ENCODE data around the gene GRPEL2.

Gene GRPEL2

DNA sequence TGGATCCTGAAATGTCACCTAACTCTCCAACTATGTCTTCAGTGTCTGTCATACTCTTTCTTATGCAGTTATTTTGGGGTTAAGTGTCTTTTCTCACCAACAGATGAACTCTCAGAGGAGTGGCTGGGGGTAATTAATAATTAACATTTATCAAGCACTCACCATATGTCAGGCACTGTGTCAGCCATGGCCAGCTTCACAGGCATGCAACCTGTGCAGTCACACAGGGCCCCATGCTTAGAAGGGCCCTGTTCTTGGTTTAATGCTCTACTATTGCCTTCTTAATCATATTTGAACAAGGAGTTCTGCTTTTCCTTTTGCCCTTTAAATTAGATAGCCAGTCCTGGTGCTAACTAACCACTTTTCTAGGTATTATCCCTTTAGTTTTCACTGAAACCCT, 3.4 kb upstream of the GRPEL2 start:
- peaks cover 7% of the 10 kb centered on the region for H3K4me1 ChIP-seq (ENCODE audit: insufficient read depth, low read length)
- H3K9ac ChIP-seq (ENCODE audit: low read length), result no peak overlapping the region
- no peak overlapping the region for H3K4me3 ChIP-seq (ENCODE audit: low read depth in 1 of 2, low read length in 2 of 2)
- H3K27ac ChIP-seq (ENCODE audit: low read depth, low read length), result no peak overlapping the region
- H3K27me3 ChIP-seq (ENCODE audit: control insufficient read depth in 1 of 2, insufficient read depth in 2 of 2, low read length in 2 of 2), result no peaks in the 10 kb centered on the region
- H3K36me3 ChIP-seq (ENCODE audit: insufficient read depth, low read length), result peaks cover 6% of the 10 kb centered on the region
- H3K9me3 ChIP-seq (ENCODE audit: low read length), result no peaks in the 10 kb centered on the region

DNA sequence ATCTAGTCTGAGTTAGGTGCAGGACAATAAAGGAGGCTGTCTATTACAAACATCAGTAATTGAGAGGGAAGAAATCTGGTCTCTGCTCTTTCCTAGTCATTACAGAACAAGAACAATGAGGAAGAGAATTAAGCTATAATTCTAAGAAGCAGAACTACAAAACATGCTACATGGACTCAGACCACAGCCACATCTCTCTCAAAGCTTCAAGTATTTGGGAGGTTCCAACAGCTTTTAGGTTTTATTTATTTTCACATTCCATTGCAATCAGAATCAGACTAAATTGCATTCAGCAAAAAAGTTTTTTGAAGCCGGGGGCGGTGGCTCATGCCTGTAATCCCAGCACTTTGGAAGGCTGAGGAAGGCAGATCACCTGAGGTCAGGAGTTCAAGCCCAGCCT, 1.1 kb upstream of the GRPEL2 start:
- no peaks in the 10 kb centered on the region for H3K9me3 ChIP-seq (ENCODE audit: low read length)
- H3K36me3 ChIP-seq (ENCODE audit: insufficient read depth, low read length), result peaks cover 25% of the 10 kb centered on the region
- no peaks in the 10 kb centered on the region for H3K27me3 ChIP-seq (ENCODE audit: control insufficient read depth in 1 of 2, insufficient read depth in 2 of 2, low read length in 2 of 2)
- no peak overlapping the region for H3K27ac ChIP-seq (ENCODE audit: low read depth, low read length)
- no peak overlapping the region for H3K4me3 ChIP-seq (ENCODE audit: low read depth in 1 of 2, low read length in 2 of 2)
- no peak overlapping the region for H3K9ac ChIP-seq (ENCODE audit: low read length)
- peaks cover 7% of the 10 kb centered on the region for H3K4me1 ChIP-seq (ENCODE audit: insufficient read depth, low read length)

DNA sequence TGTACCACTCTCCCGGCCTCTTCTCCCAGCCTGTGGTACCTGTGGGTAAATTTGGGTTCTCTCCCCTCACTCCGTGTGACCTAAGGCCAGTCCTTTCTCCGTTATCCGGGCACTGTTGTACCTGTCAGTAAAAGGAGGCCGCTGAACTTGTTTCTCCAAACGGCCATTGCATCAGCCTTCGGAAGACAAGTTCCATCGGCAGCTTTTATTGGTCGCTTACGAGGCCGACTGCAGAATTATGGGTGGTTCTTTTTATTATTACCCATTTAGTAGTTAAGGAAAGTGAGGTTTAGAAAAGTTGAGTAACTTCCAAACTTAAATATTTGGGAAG, 558 bp downstream of the GRPEL2 start:
- H3K4me1 ChIP-seq (ENCODE audit: insufficient read depth, low read length), result peaks cover 7% of the 10 kb centered on the region
- peaks cover 38% of the 10 kb centered on the region for H3K36me3 ChIP-seq (ENCODE audit: insufficient read depth, low read length)
- H3K4me3 ChIP-seq (ENCODE audit: low read depth in 1 of 2, low read length in 2 of 2), result peak overlapping the region; percentile 91 to 94
- H3K27ac ChIP-seq (ENCODE audit: low read depth, low read length), result peak overlapping the region; percentile 92
- no peaks in the 10 kb centered on the region for H3K27me3 ChIP-seq (ENCODE audit: control insufficient read depth in 1 of 2, insufficient read depth in 2 of 2, low read length in 2 of 2)
- no peaks in the 10 kb centered on the region for H3K9me3 ChIP-seq (ENCODE audit: low read length)
- peak overlapping the region; percentile 58 for H3K9ac ChIP-seq (ENCODE audit: low read length)

DNA sequence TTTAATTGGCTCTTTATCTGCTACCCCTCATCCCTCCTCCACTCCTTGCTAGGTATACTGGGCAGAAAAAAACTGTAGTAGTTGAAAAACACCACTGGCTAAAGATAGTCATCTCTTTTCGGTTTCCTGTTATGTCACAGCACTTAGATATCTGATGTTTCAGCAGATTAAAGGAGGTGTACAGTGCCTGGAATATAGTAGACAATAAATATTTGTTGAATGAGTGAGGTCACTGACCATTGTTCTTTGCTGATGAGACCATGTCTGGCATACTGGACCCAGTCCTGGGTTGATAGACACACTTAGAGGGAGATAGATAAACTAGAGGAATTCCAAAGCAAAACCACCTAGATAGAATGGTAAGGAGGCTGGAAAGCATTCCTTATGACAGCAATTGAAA, 3.2 kb downstream of the GRPEL2 start:
- Histone ChIP-seq H3K27me3 (ENCODE audit: control insufficient read depth in 1 of 2, insufficient read depth in 2 of 2, low read length in 2 of 2) (no peaks in the 10 kb centered on the region), H3K4me3 (ENCODE audit: low read depth in 1 of 2, low read length in 2 of 2) (no peak overlapping the region), H3K4me1 (ENCODE audit: insufficient read depth, low read length) (peaks cover 7% of the 10 kb centered on the region), H3K9me3 (ENCODE audit: low read length) (no peaks in the 10 kb centered on the region), H3K9ac (ENCODE audit: low read length) (no peak overlapping the region), H3K36me3 (ENCODE audit: insufficient read depth, low read length) (peaks cover 51% of the 10 kb centered on the region), H3K27ac (ENCODE audit: low read depth, low read length) (no peak overlapping the region)

DNA sequence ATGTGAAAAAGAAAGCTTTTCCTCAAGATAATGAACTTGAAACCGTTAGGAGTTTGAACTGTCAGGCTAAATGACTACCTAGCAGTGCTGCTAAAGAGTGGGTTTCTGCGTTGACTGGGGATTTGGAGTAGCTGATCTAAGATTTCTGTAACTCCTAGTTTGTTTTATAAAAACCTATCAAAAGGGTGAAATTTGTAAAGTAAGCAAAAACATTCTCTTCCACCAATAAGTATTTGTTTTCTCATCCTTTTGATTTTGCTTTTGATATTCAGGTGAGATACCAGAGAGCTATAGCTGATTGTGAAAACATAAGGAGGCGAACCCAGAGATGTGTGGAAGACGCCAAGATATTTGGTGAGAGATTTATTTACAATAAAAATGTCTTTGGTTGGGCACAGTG, 4.1 kb downstream of the GRPEL2 start:
- no peak overlapping the region for H3K4me3 ChIP-seq (ENCODE audit: low read depth in 1 of 2, low read length in 2 of 2)
- H3K9me3 ChIP-seq (ENCODE audit: low read length), result no peaks in the 10 kb centered on the region
- H3K27me3 ChIP-seq (ENCODE audit: control insufficient read depth in 1 of 2, insufficient read depth in 2 of 2, low read length in 2 of 2), result no peaks in the 10 kb centered on the region
- no peak overlapping the region for H3K27ac ChIP-seq (ENCODE audit: low read depth, low read length)
- no peak overlapping the region for H3K9ac ChIP-seq (ENCODE audit: low read length)
- peaks cover 7% of the 10 kb centered on the region for H3K4me1 ChIP-seq (ENCODE audit: insufficient read depth, low read length)
- peaks cover 51% of the 10 kb centered on the region for H3K36me3 ChIP-seq (ENCODE audit: insufficient read depth, low read length)

DNA sequence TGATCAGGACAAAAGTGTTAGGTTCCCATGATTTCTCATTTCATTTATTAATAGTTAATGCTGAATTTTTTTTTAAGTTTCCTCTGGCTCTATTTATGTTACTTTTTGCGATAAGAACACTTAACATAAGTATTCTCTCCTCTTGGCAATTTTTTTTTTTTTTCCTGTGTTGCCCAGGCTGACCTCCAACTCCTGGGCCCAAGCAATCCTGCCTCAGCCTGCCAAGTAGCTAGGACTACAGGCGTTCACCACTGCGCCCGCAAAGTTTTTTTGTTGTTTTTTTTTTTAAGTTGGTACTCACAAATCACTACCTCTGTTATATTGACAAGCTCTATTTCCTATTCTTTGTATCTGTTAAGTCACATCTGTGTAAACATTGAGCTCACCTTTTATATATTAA, 6.9 kb downstream of the GRPEL2 start:
- Histone ChIP-seq H3K36me3 (ENCODE audit: insufficient read depth, low read length) (peaks cover 55% of the 10 kb centered on the region), H3K4me1 (ENCODE audit: insufficient read depth, low read length) (peaks cover 1% of the 10 kb centered on the region), H3K27ac (ENCODE audit: low read depth, low read length) (no peak overlapping the region), H3K27me3 (ENCODE audit: control insufficient read depth in 1 of 2, insufficient read depth in 2 of 2, low read length in 2 of 2) (no peaks in the 10 kb centered on the region), H3K9me3 (ENCODE audit: low read length) (no peaks in the 10 kb centered on the region), H3K4me3 (ENCODE audit: low read depth in 1 of 2, low read length in 2 of 2) (no peak overlapping the region), H3K9ac (ENCODE audit: low read length) (no peak overlapping the region)

DNA sequence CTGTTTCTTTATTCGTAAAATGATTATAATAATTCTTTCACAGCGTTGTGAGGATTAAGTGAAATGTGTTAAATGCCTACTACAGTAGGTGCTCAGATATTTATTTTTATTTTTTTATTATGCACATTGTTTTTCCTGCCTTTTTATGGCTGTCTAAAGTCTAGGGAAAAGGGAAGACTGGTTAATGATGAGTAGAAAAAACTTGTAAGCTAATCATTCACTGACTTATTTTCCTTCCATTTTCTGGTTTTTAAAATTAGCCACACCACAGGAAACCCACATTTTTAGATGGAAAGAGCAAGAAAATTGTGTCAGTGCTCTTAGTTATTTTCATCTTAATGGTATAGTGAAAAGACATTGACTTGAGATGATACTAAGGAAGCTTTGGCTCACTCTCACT, 8.6 kb downstream of the GRPEL2 start:
- no peak overlapping the region for H3K4me3 ChIP-seq (ENCODE audit: low read depth in 1 of 2, low read length in 2 of 2)
- H3K27me3 ChIP-seq (ENCODE audit: control insufficient read depth in 1 of 2, insufficient read depth in 2 of 2, low read length in 2 of 2), result no peaks in the 10 kb centered on the region
- H3K36me3 ChIP-seq (ENCODE audit: insufficient read depth, low read length), result peaks cover 38% of the 10 kb centered on the region
- peaks cover 13% of the 10 kb centered on the region for H3K4me1 ChIP-seq (ENCODE audit: insufficient read depth, low read length)
- no peak overlapping the region for H3K9ac ChIP-seq (ENCODE audit: low read length)
- no peaks in the 10 kb centered on the region for H3K9me3 ChIP-seq (ENCODE audit: low read length)
- no peak overlapping the region for H3K27ac ChIP-seq (ENCODE audit: low read depth, low read length)

DNA sequence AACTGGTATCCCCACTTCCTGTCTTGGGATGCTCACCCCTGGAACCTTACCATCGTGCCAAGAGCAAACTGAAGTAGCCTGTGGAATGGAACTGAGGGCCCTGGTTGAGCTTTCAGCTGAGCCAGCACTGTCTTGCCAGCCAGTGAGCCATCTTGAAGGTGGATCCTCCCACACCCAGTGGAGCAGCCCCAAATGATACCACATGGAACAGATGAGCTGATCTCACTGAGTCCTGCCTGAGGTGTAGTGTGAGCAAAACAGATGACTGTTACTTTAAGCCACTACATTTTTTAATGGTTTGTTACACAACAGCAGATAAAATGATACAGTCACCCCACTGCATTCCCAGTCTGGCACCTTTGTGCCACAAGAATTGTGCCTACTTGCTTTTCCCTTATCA, 10.4 kb downstream of the GRPEL2 start:
- Histone ChIP-seq H3K4me1 (ENCODE audit: insufficient read depth, low read length) (peaks cover 13% of the 10 kb centered on the region), H3K27me3 (ENCODE audit: control insufficient read depth in 1 of 2, insufficient read depth in 2 of 2, low read length in 2 of 2) (no peaks in the 10 kb centered on the region), H3K9ac (ENCODE audit: low read length) (no peak overlapping the region), H3K27ac (ENCODE audit: low read depth, low read length) (no peak overlapping the region), H3K9me3 (ENCODE audit: low read length) (no peaks in the 10 kb centered on the region), H3K36me3 (ENCODE audit: insufficient read depth, low read length) (peaks cover 20% of the 10 kb centered on the region), H3K4me3 (ENCODE audit: low read depth in 1 of 2, low read length in 2 of 2) (no peak overlapping the region)

DNA sequence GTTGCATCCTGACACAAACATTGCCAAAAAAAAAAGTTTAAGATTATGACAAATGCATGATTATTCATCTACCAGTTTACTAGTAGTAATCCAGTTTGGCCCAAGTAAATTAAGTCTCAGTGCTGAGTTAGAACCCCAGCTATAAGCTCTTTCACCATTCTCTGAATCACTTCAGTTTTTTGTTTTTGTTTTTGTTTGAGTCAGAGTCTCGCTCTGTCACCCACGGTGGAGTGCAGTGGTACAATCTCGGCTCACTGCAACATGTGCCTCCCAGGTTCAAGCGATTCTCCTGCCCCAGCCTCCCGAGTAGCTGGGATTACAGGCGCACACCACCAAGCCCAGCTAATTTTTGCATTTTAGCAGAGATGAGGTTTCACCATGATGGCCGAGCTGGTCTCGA, 11.1 kb downstream of the GRPEL2 start:
- peaks cover 13% of the 10 kb centered on the region for H3K36me3 ChIP-seq (ENCODE audit: insufficient read depth, low read length)
- no peaks in the 10 kb centered on the region for H3K27me3 ChIP-seq (ENCODE audit: control insufficient read depth in 1 of 2, insufficient read depth in 2 of 2, low read length in 2 of 2)
- H3K4me3 ChIP-seq (ENCODE audit: low read depth in 1 of 2, low read length in 2 of 2), result no peak overlapping the region
- peaks cover 13% of the 10 kb centered on the region for H3K4me1 ChIP-seq (ENCODE audit: insufficient read depth, low read length)
- H3K27ac ChIP-seq (ENCODE audit: low read depth, low read length), result no peak overlapping the region
- no peaks in the 10 kb centered on the region for H3K9me3 ChIP-seq (ENCODE audit: low read length)
- no peak overlapping the region for H3K9ac ChIP-seq (ENCODE audit: low read length)

DNA sequence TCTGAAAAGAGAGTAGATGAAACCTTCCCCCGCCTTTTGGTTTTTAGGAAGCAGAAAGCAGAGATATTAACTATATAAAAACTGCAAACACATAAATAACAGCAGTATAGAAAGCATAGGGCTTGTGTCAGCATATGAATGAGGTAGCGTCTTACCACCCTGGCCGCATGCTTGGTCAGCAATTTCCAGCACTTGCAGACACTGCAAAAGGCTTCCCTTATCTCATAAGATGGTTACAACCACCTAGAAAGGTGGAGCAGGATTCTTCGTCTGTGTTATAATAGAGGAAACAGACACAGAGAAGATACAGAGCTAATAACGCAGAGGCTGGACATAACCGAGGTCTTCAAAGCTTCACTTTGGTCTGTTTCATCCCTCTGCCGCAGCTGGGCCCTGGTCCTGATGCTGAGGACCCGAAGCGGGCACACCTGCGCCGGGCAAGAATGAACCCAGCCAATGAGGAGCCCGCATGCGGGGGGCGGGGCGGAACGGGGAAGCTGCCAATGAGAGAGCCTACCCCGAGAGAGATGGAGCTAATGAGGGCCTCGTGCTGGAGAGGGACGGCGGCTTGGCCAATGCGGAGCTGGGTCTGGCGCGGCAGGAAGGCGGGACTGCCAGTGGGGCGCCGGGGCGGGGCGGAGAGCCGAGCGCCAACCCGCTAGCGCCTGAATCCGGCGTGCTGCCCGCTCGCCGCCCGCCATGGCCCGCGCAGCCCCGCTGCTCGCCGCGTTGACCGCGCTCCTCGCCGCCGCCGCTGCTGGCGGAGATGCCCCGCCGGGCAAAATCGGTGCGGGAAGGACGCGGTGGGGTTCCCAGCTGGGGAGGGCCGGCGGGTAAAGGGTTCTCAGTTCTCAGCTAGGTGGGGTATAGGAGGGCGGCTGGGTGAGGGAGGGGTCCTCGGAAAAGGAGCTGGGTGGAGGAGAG, 12.3 kb downstream of the GRPEL2 start, which contains the start of gene PCYOX1L:
Gene PCYOX1L (plus strand): TSS at position 677 of the 924 bp plus-strand sequence. CDS start 23 bp downstream, at position 700.
- Histone ChIP-seq H3K9me3 (ENCODE audit: low read length) (no peaks in the 10 kb centered on the region), H3K9ac (ENCODE audit: low read length) (no peak within 1 kb of the TSS), H3K36me3 (ENCODE audit: insufficient read depth, low read length) (peaks cover 4% of the 10 kb centered on the region), H3K27ac (ENCODE audit: low read depth, low read length) (peak within 1 kb of the TSS; percentile 67), H3K4me1 (ENCODE audit: insufficient read depth, low read length) (peaks cover 13% of the 10 kb centered on the region), H3K4me3 (ENCODE audit: low read depth in 1 of 2, low read length in 2 of 2) (peak within 1 kb of the TSS; percentile 63 to 79), H3K27me3 (ENCODE audit: control insufficient read depth in 1 of 2, insufficient read depth in 2 of 2, low read length in 2 of 2) (no peaks in the 10 kb centered on the region)

DNA sequence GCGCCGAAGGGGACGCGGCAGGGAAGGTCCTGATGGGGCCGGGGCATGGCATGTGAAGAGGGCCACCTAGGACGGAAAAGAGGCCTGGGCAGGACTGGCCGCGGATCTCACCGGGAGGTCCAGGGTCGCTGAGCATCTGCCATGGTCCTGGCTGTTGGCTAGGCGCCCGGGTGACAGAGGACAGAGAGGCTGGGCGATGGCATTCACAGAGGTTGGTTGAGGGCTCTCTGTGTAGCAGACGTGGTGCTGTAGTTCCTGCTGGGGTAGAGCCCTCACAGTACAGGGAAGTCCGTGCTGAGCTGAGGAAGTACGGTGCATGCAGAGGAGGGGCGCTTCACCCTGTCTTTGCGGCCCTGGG, 13.0 kb downstream of the GRPEL2 start:
- peaks cover 4% of the 10 kb centered on the region for H3K36me3 ChIP-seq (ENCODE audit: insufficient read depth, low read length)
- H3K27me3 ChIP-seq (ENCODE audit: control insufficient read depth in 1 of 2, insufficient read depth in 2 of 2, low read length in 2 of 2), result no peaks in the 10 kb centered on the region
- H3K4me1 ChIP-seq (ENCODE audit: insufficient read depth, low read length), result peaks cover 13% of the 10 kb centered on the region
- H3K9ac ChIP-seq (ENCODE audit: low read length), result no peak overlapping the region
- no peaks in the 10 kb centered on the region for H3K9me3 ChIP-seq (ENCODE audit: low read length)
- H3K4me3 ChIP-seq (ENCODE audit: low read depth in 1 of 2, low read length in 2 of 2), result peak overlapping the region; percentile 63 to 79
- H3K27ac ChIP-seq (ENCODE audit: low read depth, low read length), result peak overlapping the region; percentile 67
